GDM1 (cell line): ENCODE measurements around the gene TRMT112.

Experiments
- DNase-seq: peaks from one replicate; lab custom pipeline; 2025; lab: John Stamatoyannopoulos, UW

The TRMT112 gene

DNA sequence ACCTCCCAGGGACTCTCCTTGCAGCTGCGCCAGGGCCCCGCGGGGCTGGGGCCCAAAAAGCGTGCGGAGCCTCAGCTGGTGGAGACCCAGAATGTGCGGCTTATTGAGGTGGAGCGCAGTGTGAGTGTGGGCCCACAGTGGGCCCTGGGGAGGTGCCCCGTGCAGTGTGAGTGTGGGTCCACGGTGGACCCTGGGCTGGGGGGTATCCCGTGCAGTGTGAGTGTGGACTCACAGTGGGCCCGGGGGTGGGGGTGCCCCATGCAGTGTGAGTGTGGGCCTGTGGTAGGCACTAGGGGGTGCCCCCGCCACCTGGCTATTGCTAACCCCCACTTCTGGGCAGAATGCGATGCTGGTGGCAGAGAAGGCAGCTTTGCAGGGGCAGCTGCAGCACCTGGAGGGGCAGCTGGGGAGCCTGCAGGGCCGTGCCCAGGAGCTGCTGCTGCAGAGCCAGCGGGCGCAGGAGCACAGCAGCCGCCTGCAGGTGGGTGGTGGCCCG is 33.8 kb upstream of the TRMT112 start:
- DNase-seq, result no peak

- no peak for DNase-seq
Observed at GRCh38 chr11:64349404-64349803, 32.0 kb upstream of the TRMT112 start.

DNA sequence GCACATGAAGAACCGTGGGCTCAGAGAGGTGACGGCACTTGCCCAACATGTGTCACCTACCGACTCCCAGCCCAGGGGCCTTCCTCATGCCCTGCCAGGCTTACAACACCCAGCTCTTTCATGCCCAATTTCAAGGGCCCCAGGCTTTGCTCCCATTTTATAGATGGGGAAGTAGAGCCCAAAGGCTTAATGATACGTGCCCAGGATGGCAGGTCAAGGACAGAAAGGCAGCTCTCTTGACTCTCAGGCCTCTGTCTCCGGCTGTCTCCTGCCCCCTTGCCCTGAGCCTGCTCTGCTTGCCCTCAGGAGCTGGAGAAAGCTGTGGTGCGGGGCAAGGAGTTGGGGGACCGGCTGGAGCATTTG is 31.6 kb upstream of the TRMT112 start:
- DNase-seq, result no peak

DNA sequence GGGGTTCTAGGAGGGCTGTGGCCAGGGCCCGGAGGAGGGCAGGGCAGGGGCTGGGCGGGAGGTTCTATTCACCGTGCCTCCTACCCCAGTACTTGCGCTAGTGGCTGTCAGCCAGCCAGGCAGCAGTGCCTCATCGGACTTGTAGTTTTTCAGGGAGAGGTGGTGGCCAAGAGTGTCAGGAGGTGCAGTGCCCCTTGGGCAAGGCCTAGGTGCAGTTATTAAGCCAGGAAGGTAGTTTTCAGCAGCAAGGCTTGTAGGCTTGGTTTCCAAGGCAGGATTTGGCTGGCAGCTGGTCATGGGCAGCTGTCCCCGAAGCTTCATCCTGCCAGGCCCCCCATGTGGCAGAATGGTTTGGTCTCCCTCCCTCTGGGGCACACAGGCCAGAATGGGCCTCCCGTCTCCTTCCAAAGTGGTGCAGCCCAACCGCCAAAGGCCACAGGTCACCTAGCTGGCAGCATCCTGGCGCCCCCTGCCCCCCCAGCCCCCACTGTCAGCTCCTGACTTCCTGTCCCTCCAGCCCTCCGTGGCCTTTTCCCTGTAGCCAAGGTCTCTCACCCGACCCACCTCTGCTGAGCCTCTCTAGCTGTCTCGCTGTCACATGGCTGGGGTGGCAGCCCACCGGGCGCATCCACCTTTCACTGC is 31.1 kb upstream of the TRMT112 start:
- DNase-seq, result no peak

DNA sequence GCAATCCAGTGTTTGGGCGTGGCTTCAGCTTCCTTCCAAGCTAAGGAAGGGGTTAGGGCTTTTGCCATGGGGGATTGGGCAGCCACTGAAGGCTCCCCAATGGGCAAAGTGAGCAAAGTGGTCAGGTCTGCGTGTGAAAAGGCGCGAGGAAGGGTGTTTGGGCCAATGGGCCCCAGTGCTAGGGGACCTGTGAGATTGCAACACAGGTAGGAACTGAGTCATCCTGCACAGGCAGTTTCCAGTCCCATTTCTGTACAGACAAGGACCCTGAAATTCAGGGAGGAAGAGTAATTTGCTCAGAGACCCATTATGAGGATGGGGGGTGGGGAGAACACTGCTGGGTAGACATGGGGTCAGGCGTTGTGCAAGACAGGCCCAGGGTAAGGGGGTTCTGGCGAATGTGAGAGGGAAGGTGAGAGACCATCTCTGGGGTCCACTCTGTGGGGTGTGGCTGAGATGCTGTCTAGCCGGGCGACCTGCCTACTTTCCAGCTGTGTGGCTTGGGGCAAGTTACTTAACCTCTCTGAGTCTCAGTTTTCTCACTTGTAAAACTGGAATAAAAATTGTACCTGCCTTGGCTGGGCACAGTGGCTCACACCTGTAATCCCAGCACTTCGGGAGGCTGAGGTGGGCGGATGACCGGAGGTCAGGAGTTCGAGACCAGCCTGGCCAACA is 30.0 kb upstream of the TRMT112 start:
- DNase-seq, result no peak

DNA sequence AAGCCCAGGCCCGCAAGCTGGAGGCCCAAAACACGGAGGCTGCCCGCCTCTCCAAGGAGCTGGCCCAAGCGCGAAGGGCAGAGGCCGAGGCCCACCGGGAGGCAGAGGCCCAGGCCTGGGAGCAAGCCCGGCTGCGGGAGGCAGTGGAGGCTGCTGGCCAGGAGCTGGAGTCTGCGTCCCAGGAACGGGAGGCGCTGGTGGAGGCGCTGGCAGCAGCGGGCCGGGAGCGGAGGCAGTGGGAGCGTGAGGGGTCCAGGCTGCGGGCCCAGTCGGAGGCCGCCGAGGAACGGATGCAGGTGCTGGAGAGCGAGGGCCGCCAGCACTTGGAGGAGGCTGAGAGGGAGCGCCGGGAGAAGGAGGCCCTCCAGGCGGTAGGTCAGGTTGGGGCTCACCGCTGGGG is 27.4 kb upstream of the TRMT112 start:
- DNase-seq, result no peak

DNA sequence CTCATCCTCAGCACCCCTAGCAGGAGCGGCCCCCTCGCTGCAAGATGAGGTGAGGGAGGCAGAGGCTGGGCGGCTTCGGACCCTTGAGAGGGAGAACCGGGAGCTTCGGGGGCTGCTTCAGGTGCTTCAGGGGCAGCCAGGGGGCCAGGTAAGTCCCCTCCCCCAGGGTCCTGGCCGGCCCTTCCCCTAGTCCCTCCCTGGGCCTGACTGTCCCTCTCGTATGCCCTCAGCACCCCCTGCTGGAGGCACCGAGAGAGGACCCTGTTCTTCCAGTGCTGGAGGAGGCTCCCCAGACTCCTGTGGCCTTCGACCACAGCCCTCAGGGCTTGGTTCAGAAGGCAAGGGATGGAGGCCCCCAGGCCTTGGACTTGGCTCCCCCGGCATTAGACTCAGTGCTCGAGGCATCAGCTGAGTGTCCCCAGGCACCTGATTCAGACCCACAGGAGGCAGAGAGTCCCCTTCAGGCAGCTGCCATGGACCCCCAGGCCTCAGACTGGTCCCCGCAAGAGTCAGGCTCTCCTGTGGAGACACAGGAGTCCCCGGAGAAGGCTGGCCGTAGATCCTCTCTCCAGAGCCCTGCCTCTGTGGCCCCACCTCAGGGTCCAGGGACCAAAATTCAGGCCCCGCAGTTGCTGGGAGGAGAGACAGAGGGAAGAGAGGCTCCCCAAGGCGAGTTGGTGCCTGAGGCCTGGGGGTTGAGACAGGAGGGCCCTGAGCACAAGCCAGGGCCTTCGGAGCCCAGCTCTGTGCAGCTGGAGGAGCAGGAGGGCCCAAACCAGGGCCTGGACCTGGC is 26.6 kb upstream of the TRMT112 start:
- no peak for DNase-seq

- DNase-seq, result no peak
Observed at GRCh38 chr11:64342869-64343745, 25.7 kb upstream of the TRMT112 start.

DNA sequence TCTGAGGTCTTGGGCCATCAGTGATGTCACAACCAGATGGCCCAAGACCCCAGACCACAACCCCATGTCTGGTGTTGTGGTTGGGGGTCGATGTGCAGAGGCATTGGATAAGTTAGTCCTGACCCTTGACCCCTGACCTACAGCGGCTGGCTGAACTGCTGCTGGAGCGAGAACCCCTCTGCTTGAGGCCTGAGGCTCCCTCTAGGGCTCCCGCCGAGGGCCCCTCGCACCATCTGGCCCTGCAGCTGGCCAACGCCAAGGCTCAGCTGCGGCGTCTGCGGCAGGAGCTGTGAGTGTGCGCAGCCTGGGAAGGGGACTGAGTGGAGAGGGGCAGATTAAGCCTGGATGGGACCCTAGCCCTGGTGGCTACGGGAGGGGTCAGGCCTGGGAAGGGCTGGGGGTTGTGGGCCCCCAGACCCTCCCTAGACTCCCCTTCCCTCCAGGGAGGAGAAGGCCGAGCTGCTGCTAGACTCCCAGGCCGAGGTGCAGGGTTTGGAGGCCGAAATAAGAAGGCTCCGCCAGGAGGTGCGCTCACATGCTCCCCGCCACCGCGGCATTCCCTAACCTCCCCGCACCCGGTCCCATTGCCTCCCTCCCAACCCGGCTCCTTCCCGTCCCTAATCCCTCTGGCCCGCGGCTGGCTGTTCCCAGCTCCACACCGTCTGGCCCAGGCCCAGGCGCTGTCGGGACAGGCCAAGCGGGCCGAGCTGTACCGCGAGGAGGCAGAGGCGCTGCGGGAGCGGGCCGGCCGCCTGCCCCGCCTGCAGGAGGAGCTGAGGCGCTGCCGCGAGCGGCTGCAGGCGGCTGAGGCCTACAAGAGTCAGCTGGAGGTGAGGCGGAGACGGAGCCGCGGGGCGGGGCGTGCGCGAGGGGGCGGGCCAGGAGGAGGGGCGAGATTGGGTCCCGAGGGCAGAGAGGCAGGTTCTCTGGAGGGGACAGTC is 24.8 kb upstream of the TRMT112 start:
- DNase-seq, result no peak

DNA sequence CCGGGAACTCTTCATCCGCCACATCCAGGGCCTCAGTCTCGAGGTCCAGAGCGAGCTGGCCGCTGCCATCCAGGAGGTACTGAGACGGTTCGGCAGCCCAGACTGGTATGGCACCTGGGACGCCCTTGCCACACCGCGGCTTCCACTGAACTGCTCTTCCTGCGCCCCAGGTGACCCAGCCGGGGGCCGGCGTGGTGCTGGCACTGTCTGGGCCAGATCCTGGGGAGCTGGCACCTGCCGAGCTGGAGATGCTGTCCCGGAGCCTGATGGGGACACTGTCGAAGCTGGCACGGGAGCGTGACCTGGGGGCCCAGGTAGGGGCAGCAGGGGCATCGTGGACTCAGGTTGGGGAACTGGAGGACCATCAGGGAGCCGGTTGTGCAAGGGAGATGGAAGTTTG is 24.1 kb upstream of the TRMT112 start:
- no peak for DNase-seq

DNA sequence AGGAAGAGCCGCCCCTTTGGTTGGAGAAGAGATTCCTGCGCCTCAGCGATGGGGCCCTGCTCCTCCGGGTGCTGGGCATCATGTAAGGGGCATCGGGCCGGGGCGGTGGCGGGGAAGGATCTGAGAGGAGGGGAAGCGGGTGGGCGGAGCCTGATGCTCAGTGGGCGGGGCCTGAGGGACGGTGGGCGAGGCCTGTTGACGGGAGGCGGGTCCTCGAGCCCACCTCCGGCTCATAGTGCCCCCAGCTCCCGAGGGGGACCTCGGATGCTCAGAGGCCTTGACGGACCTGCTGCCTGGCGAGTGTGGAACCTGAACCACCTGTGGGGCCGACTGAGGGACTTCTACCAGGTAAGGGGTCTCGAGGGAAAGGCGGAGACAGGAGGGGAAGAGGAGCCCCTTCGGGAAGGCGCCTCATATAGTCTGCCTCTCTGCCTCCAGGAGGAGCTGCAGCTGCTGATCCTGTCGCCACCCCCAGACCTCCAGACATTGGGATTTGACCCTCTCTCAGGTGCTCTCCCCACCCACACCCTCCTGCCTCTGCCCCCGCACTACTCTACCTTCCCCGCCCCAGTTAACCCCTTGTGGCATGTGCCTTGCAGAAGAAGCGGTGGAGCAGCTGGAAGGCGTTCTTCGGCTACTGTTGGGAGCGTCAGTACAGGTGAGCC is 23.4 kb upstream of the TRMT112 start:
- peak; percentile 66 for DNase-seq

- peak; percentile 71 for DNase-seq
Observed at GRCh38 chr11:64339754-64340408, 22.5 kb upstream of the TRMT112 start, which contains the start of gene CCDC88B. Gene CCDC88B (plus strand): TSS chr11:64340204. CDS start chr11:64340267, 63 bp downstream.

DNA sequence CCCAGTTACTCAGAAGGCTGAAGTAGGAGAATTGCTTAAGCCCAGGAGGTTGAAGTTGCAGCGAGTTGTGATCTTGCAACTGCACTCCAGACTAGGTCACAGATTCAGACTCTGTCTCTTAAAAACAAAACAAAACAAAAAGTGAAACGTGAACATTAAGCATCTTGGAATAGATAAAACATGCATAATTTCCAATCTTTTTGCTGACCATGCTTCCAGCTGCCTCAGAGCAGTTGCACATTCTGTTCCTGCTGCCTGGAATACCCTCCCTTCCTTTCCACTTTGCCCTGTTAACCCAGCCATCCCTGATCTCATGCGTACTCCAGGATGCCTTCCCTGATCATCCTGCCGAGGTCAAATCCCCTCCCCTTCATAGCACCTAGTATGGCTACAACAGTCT is 21.9 kb upstream of the TRMT112 start:
- no peak for DNase-seq

- no peak for DNase-seq
Observed at GRCh38 chr11:64338716-64339115, 21.4 kb upstream of the TRMT112 start.

DNA sequence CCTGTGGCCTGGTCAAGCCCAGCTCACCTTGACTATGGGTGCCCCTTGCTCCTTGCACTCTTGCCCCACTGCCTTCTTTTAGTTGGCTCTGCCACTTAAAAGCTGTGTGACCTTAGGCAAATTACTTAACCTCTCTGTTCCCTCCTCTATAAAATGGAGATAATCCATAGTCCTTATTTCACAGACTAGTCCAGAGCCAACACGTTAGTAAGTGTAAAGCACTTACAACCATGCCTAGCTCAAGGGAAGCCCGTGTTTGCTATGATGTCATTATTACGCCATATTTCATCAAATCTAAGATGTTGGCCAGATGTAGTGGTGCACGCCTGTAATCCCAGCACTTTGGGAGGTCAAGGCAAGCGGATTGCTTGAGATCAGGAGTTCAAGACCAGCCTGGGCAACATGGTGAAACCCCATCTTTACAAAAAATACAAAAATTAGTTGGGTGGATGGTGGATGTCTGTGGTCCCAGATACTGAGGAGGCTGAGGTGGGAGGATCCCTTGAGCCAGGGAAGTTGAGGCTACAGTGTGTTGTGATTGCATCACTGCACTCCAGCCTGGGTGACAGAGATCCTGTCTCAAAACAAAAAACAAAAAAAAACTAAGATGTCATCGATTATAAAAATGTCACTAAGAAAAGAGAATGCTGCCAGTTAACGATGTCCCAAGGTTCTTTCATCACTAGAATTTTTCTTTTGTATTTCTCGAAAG is 20.3 kb upstream of the TRMT112 start:
- no peak for DNase-seq

- DNase-seq, result peak; percentile 74
Observed at GRCh38 chr11:64334764-64335735, 17.7 kb upstream of the TRMT112 start.

DNA sequence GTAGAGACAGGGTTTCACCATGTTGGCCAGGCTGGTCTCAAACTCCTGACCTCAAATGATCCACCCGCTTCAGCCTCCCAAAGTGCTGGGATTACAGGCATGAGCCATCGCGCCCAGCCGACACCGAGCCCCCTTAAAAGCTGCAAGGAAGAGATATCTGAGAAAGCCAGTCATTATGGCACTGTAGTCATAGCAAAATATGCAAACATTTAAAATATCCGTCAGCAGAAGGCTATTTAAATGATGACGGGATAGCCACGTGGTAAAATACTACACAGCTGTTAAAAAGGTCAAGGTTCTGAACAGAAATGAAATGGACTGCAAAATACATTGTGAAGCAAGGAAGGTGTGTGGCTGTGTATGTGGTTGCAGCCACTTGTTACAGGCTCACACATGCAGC is 16.2 kb upstream of the TRMT112 start:
- no peak for DNase-seq
